Progenitor cell of endocrine pancreas (in vitro differentiated cells): ENCODE data around the gene EFR3B. TPM values are rescaled to one million over a fixed set of nuclear protein-coding genes. Genes with fewer than 3 reads are reported as not detected.

Experiments used
- DNase-seq: peaks from one replicate; pipeline ENCODE4 v3.0.0; 2021; ENCODE audit warnings: low spot score; ENCODE audit not compliant: unreplicated experiment
- H3K27ac Mint-ChIP-seq: 2 replicates; pipeline ENCODE4 v1.8.0; 2021; ENCODE audit warnings: mild to moderate bottlenecking, moderate library complexity, mixed read lengths
- H3K27me3 Mint-ChIP-seq: 2 replicates; pipeline ENCODE4 v1.8.0; 2021; ENCODE audit warnings: mixed read lengths
- H3K36me3 Mint-ChIP-seq: 2 replicates; pipeline ENCODE4 v1.8.0; 2022; ENCODE audit warnings: mixed read lengths; ENCODE audit not compliant: insufficient read depth
- H3K4me1 Mint-ChIP-seq: 2 replicates; pipeline ENCODE4 v1.8.0; 2021; ENCODE audit warnings: low read depth, mixed read lengths
- H3K4me3 Mint-ChIP-seq: 2 replicates; pipeline ENCODE4 v1.8.0; 2021; ENCODE audit warnings: low read depth, mild to moderate bottlenecking, moderate library complexity, mixed read lengths
- H3K9me3 Mint-ChIP-seq: 2 replicates; pipeline ENCODE4 v1.8.0; 2021; ENCODE audit warnings: low read depth, mixed read lengths
- CTCF ChIP-seq: fragments of 200-600 bp; sonication (generic); IDR thresholded peaks from one replicate; pipeline ENCODE4 v1.5.0; 2021; ENCODE audit warnings: antibody characterized with exemption, mild to moderate bottlenecking; ENCODE audit not compliant: unreplicated experiment
- total RNA-seq: library from RNA; stranded (reverse); gene quantifications from 2 replicates; pipeline ENCODE4 v1.2.1, GENCODE V29; 2021

EFR3B gene
- total RNA-seq, 1 donor from 2014 or later = 23.3 TPM

GRCh38 chr2:25204190-25204838 lies 162.4 kb downstream of the EFR3B start:
- H3K27ac Mint-ChIP-seq = no peak overlapping the region
- TF ChIP-seq CTCF = no peak
- H3K36me3 Mint-ChIP-seq = no peaks in the 10 kb centered on the region
- no peak for DNase-seq
- no peaks in the 10 kb centered on the region for H3K9me3 Mint-ChIP-seq
- H3K4me3 Mint-ChIP-seq = no peak overlapping the region
- H3K27me3 Mint-ChIP-seq = no peaks in the 10 kb centered on the region
- no peaks in the 10 kb centered on the region for H3K4me1 Mint-ChIP-seq

- DNase-seq = no peak
- no peaks in the 10 kb centered on the region for H3K27me3 Mint-ChIP-seq
- H3K4me1 Mint-ChIP-seq = peaks cover 2% of the 10 kb centered on the region
- no peaks in the 10 kb centered on the region for H3K9me3 Mint-ChIP-seq
- TF ChIP-seq CTCF = no peak
- no peak overlapping the region for H3K27ac Mint-ChIP-seq
- no peak overlapping the region for H3K4me3 Mint-ChIP-seq
- no peaks in the 10 kb centered on the region for H3K36me3 Mint-ChIP-seq
Measured at GRCh38 chr2:25207078-25207545, 165.2 kb downstream of the EFR3B start.

Other genes starting within 250 kb of the EFR3B start
- gene PTRHD1, start 248.7 kb upstream of the EFR3B start, total RNA-seq = 21.3 and 26.2 TPM in 2 replicates
- gene CENPO, start 248.7 kb upstream of the EFR3B start, total RNA-seq = 28.8 and 30.6 TPM in 2 replicates
- gene ADCY3, start 121.8 kb upstream of the EFR3B start, total RNA-seq = 22.6 and 24.6 TPM in 2 replicates
- gene DNAJC27, start 70.1 kb upstream of the EFR3B start, total RNA-seq = 11.3 and 12.3 TPM in 2 replicates
- 5.4 and 6.5 TPM in 2 replicates for gene POMC, start 126.5 kb downstream of the EFR3B start, total RNA-seq